Stimulated activated memory B cell treated with anti-CD40 and anti-IgM and Interleukin-4, amounts not matched to agents 10 μg/mL and 1 μg/mL and 100 μg/mL, for 72 hours (primary cell): ENCODE results near the gene DUSP22.

ENCODE experiments used
- ATAC-seq: fragments of 150-1000 bp; cut with Tn5 transposase; 2 replicates; pipeline ENCODE4 v1.10.0; 2021
- H3K27ac Mint-ChIP-seq: one replicate; pipeline ENCODE4 v1.8.0; 2022; ENCODE audit warnings: mild to moderate bottlenecking, mixed read lengths
- H3K27me3 Mint-ChIP-seq: one replicate; pipeline ENCODE4 v1.8.0; 2022; ENCODE audit warnings: mixed read lengths
- H3K36me3 Mint-ChIP-seq: one replicate; pipeline ENCODE4 v1.8.0; 2022; ENCODE audit warnings: mixed read lengths
- H3K4me1 Mint-ChIP-seq: one replicate; pipeline ENCODE4 v1.8.0; 2022; ENCODE audit warnings: mixed read lengths
- H3K4me3 Mint-ChIP-seq: one replicate; pipeline ENCODE4 v1.8.0; 2022; ENCODE audit warnings: mild to moderate bottlenecking, moderate library complexity, mixed read lengths
- H3K9me3 Mint-ChIP-seq: one replicate; pipeline ENCODE4 v1.8.0; 2022; ENCODE audit warnings: mixed read lengths

The DUSP22 gene

GRCh38 chr6:358847-359246 lies 66.6 kb downstream of the DUSP22 start:
- H3K4me3 Mint-ChIP-seq = no peak overlapping the region
- H3K36me3 Mint-ChIP-seq = peaks cover 19% of the 10 kb centered on the region
- H3K27ac Mint-ChIP-seq = peak overlapping the region; percentile 97
- H3K4me1 Mint-ChIP-seq = peaks cover 83% of the 10 kb centered on the region
- no peak for ATAC-seq
- no peaks in the 10 kb centered on the region for H3K27me3 Mint-ChIP-seq
- H3K9me3 Mint-ChIP-seq = no peaks in the 10 kb centered on the region

GRCh38 chr6:359261-360035 lies 67.2 kb downstream of the DUSP22 start:
- no peak for ATAC-seq
- Mint-ChIP-seq H3K27me3 (no peaks in the 10 kb centered on the region), H3K4me3 (no peak overlapping the region), H3K9me3 (peaks cover 5% of the 10 kb centered on the region), H3K27ac (peak overlapping the region; percentile 97), H3K36me3 (peaks cover 23% of the 10 kb centered on the region), H3K4me1 (peaks cover 82% of the 10 kb centered on the region)

GRCh38 chr6:360349-360748 lies 68.1 kb downstream of the DUSP22 start:
- Mint-ChIP-seq H3K27ac (peak overlapping the region; percentile 97), H3K4me1 (peaks cover 82% of the 10 kb centered on the region), H3K27me3 (no peaks in the 10 kb centered on the region), H3K4me3 (no peak overlapping the region), H3K9me3 (peaks cover 5% of the 10 kb centered on the region), H3K36me3 (peaks cover 24% of the 10 kb centered on the region)
- no peak for ATAC-seq

- Mint-ChIP-seq H3K27ac (peak overlapping the region; percentile 97), H3K4me1 (peaks cover 82% of the 10 kb centered on the region), H3K36me3 (peaks cover 24% of the 10 kb centered on the region), H3K9me3 (peaks cover 5% of the 10 kb centered on the region), H3K4me3 (no peak overlapping the region), H3K27me3 (no peaks in the 10 kb centered on the region)
- ATAC-seq = no peak
These were observed 68.6 kb downstream of the DUSP22 start for GRCh38 chr6:360764-361373.

GRCh38 chr6:361411-362132 lies 69.3 kb downstream of the DUSP22 start:
- peaks cover 5% of the 10 kb centered on the region for H3K9me3 Mint-ChIP-seq
- H3K27me3 Mint-ChIP-seq = no peaks in the 10 kb centered on the region
- no peak overlapping the region for H3K4me3 Mint-ChIP-seq
- H3K27ac Mint-ChIP-seq = peak overlapping the region; percentile 97
- H3K4me1 Mint-ChIP-seq = peaks cover 82% of the 10 kb centered on the region
- peaks cover 24% of the 10 kb centered on the region for H3K36me3 Mint-ChIP-seq
- ATAC-seq = no peak

GRCh38 chr6:362231-362923 lies 70.1 kb downstream of the DUSP22 start:
- Mint-ChIP-seq H3K27me3 (no peaks in the 10 kb centered on the region), H3K9me3 (peaks cover 5% of the 10 kb centered on the region), H3K4me1 (peaks cover 81% of the 10 kb centered on the region), H3K27ac (peak overlapping the region; percentile 97), H3K4me3 (no peak overlapping the region), H3K36me3 (peaks cover 24% of the 10 kb centered on the region)
- no peak for ATAC-seq

- peaks cover 76% of the 10 kb centered on the region for H3K4me1 Mint-ChIP-seq
- H3K9me3 Mint-ChIP-seq = peaks cover 5% of the 10 kb centered on the region
- ATAC-seq = no peak
- H3K36me3 Mint-ChIP-seq = peaks cover 24% of the 10 kb centered on the region
- H3K27me3 Mint-ChIP-seq = no peaks in the 10 kb centered on the region
- peak overlapping the region; percentile 28 for H3K27ac Mint-ChIP-seq
- no peak overlapping the region for H3K4me3 Mint-ChIP-seq
These were observed 70.6 kb downstream of the DUSP22 start for GRCh38 chr6:362924-363249.

- H3K4me3 Mint-ChIP-seq = no peak overlapping the region
- peaks cover 22% of the 10 kb centered on the region for H3K36me3 Mint-ChIP-seq
- no peaks in the 10 kb centered on the region for H3K27me3 Mint-ChIP-seq
- no peak overlapping the region for H3K27ac Mint-ChIP-seq
- ATAC-seq = no peak
- H3K9me3 Mint-ChIP-seq = peaks cover 5% of the 10 kb centered on the region
- H3K4me1 Mint-ChIP-seq = peaks cover 72% of the 10 kb centered on the region
These were observed 71.0 kb downstream of the DUSP22 start for GRCh38 chr6:363291-363690.

GRCh38 chr6:363909-364308 lies 71.6 kb downstream of the DUSP22 start:
- H3K9me3 Mint-ChIP-seq = peaks cover 5% of the 10 kb centered on the region
- peaks cover 66% of the 10 kb centered on the region for H3K4me1 Mint-ChIP-seq
- H3K36me3 Mint-ChIP-seq = peaks cover 16% of the 10 kb centered on the region
- H3K27ac Mint-ChIP-seq = peak overlapping the region; percentile 70
- no peaks in the 10 kb centered on the region for H3K27me3 Mint-ChIP-seq
- no peak overlapping the region for H3K4me3 Mint-ChIP-seq
- no peak for ATAC-seq

GRCh38 chr6:364609-365540 lies 72.6 kb downstream of the DUSP22 start:
- ATAC-seq = peak; percentile 91
- Mint-ChIP-seq H3K4me3 (peak overlapping the region; percentile 37), H3K9me3 (peaks cover 5% of the 10 kb centered on the region), H3K36me3 (peaks cover 13% of the 10 kb centered on the region), H3K27me3 (no peaks in the 10 kb centered on the region), H3K27ac (peak overlapping the region; percentile 70), H3K4me1 (peaks cover 56% of the 10 kb centered on the region)

GRCh38 chr6:365835-366234 lies 73.5 kb downstream of the DUSP22 start:
- Mint-ChIP-seq H3K9me3 (peaks cover 5% of the 10 kb centered on the region), H3K27ac (peak overlapping the region; percentile 70), H3K36me3 (peaks cover 13% of the 10 kb centered on the region), H3K27me3 (peaks cover 5% of the 10 kb centered on the region), H3K4me3 (peak overlapping the region; percentile 44), H3K4me1 (peaks cover 46% of the 10 kb centered on the region)
- ATAC-seq = peak; percentile 34

- no peak overlapping the region for H3K4me3 Mint-ChIP-seq
- peaks cover 38% of the 10 kb centered on the region for H3K4me1 Mint-ChIP-seq
- peaks cover 5% of the 10 kb centered on the region for H3K9me3 Mint-ChIP-seq
- peak overlapping the region; percentile 70 for H3K27ac Mint-ChIP-seq
- ATAC-seq = no peak
- peaks cover 13% of the 10 kb centered on the region for H3K36me3 Mint-ChIP-seq
- H3K27me3 Mint-ChIP-seq = peaks cover 8% of the 10 kb centered on the region
These were observed 74.4 kb downstream of the DUSP22 start for GRCh38 chr6:366389-367297.

GRCh38 chr6:367298-367794 lies 75.1 kb downstream of the DUSP22 start:
- H3K4me3 Mint-ChIP-seq = no peak overlapping the region
- peaks cover 5% of the 10 kb centered on the region for H3K9me3 Mint-ChIP-seq
- H3K4me1 Mint-ChIP-seq = peaks cover 35% of the 10 kb centered on the region
- peaks cover 8% of the 10 kb centered on the region for H3K27me3 Mint-ChIP-seq
- no peak for ATAC-seq
- H3K27ac Mint-ChIP-seq = no peak overlapping the region
- peaks cover 13% of the 10 kb centered on the region for H3K36me3 Mint-ChIP-seq
